AG09309 (cell line): ENCODE data around the gene KCTD17.

ENCODE experiments used
- DNase-seq: peaks from one replicate; pipeline ENCODE4 v3.0.0-alpha.2; 2010; ENCODE audit warnings: low read depth
- H3K4me3 ChIP-seq: 2 replicates; pipeline ENCODE4 v1.5.1; 2011; ENCODE audit warnings: mild to moderate bottlenecking, low read depth, low read length, moderate library complexity; ENCODE audit not compliant: control insufficient read depth
- CTCF ChIP-seq: IDR thresholded peaks from 2 replicates; pipeline ENCODE4 v1.5.1; 2011; ENCODE audit warnings: mild to moderate bottlenecking, low read depth, low read length, inconsistent platforms; ENCODE audit not compliant: insufficient read depth, control insufficient read depth; ENCODE audit errors: missing control alignments

KCTD17 gene

GRCh38 chr22:37072673-37073072 is 21.1 kb downstream of the KCTD17 start:
- no peak for TF ChIP-seq CTCF
- no peak for DNase-seq
- H3K4me3 ChIP-seq: no peak overlapping the region

- no peak for DNase-seq
- H3K4me3 ChIP-seq: no peak overlapping the region
- no peak for TF ChIP-seq CTCF
Observed at GRCh38 chr22:37074537-37074936, 23.0 kb downstream of the KCTD17 start.

- H3K4me3 ChIP-seq: no peak overlapping the region
- no peak for TF ChIP-seq CTCF
- DNase-seq: no peak
Observed at GRCh38 chr22:37075046-37075445, 23.5 kb downstream of the KCTD17 start.

GRCh38 chr22:37075822-37076433 is 24.4 kb downstream of the KCTD17 start:
- no peak overlapping the region for H3K4me3 ChIP-seq
- TF ChIP-seq CTCF: no peak
- DNase-seq: no peak

GRCh38 chr22:37077802-37078448 is 26.4 kb downstream of the KCTD17 start:
- TF ChIP-seq CTCF: peak; percentile 99
- DNase-seq: no peak
- no peak overlapping the region for H3K4me3 ChIP-seq

GRCh38 chr22:37079158-37079557 is 27.6 kb downstream of the KCTD17 start:
- no peak overlapping the region for H3K4me3 ChIP-seq
- no peak for TF ChIP-seq CTCF
- no peak for DNase-seq
